HepG2 (cell line): ENCODE data around the gene LLGL2. TPM values are rescaled to one million over a fixed set of nuclear protein-coding genes. Genes with fewer than 3 reads are reported as not detected.
A peak's percentile ranks its signal among the peaks of the same experiment; 100 is the strongest.

Experiments used
- ATAC-seq: fragments of 200-7000 bp; cut with Tn5 transposase; 3 replicates; pipeline ENCODE4 v1.9.1; 2020; ENCODE audit warnings: mild to moderate bottlenecking, moderate library complexity
- BruUV-seq: library from RNA; stranded (reverse); fragments of 400-500 nt; replicated peaks from 2 replicates; lab custom pipeline; 2021; lab: Mats Ljungman, UMichigan
- CTCF ChIA-PET: fragments of 300-600 bp; formaldehyde crosslinking; extraction: SDS; loops from one replicate; lab custom pipeline; 2021; ENCODE audit warnings: low total read pairs, inconsistent platforms, low intra/inter-chr PET ratio; lab: Yijun Ruan, JAX
- POLR2A ChIA-PET: fragments of 350-600 bp; sonication (Branson Sonifier 250); formaldehyde crosslinking; loops from one replicate; lab custom pipeline; 2020; ENCODE audit warnings: antibody characterized with exemption, inconsistent platforms; lab: Yijun Ruan, JAX
- DNase-seq: peaks from one replicate; pipeline ENCODE4 v3.0.0-alpha.2; 2015; ENCODE audit warnings: low spot score
- FAIRE-seq: peaks from 3 replicates; lab custom pipeline; 2011; peaks lifted over from hg19 to GRCh38; lab: Jason Lieb, UNC
- H2AFZ ChIP-seq: one replicate; pipeline ENCODE4 v1.6.1; 2011; ENCODE audit warnings: low read length, inconsistent platforms
- H3K27ac ChIP-seq: fragments of 300-600 bp; 3 replicates; pipeline ENCODE4 v1.8.0; 2011; ENCODE audit warnings: mixed run types, mild to moderate bottlenecking, mixed read lengths, low read length, inconsistent platforms; ENCODE audit not compliant: insufficient read depth; ENCODE audit errors: extremely low read length
- H3K27me3 ChIP-seq, 2 experiments: fragments of 200-600 bp in 1 of 2; 2 replicates in 1 of 2; 3 replicates in 1 of 2; pipeline versions ENCODE4 v1.6.0 to v1.8.0; 2011; ENCODE audit warnings: low read length in 2 of 2, mild to moderate bottlenecking in 2 of 2, moderate library complexity in 2 of 2, inconsistent platforms in 1 of 2; ENCODE audit not compliant: insufficient read depth in 2 of 2, control insufficient read depth in 1 of 2
- H3K36me3 ChIP-seq, 2 experiments: fragments of 200-600 bp in 1 of 2; replicated peaks in 1 of 2; 2 replicates in 1 of 2; 3 replicates in 1 of 2; pipeline versions ENCODE4 v1.5.1 to v1.8.0; 2011; ENCODE audit warnings: low read length in 2 of 2, inconsistent platforms in 1 of 2; ENCODE audit not compliant: insufficient read depth in 2 of 2, control insufficient read depth in 1 of 2
- H3K4me1 ChIP-seq: 2 replicates; pipeline ENCODE4 v1.5.1; 2012; ENCODE audit warnings: low read length, inconsistent platforms; ENCODE audit not compliant: insufficient read depth
- H3K4me2 ChIP-seq: 2 replicates; pipeline ENCODE4 v1.6.0; 2011; ENCODE audit warnings: low read depth, low read length, inconsistent platforms
- H3K4me3 ChIP-seq, 3 experiments: fragments of 200-600 bp in 1 of 3; sonication (generic), shearing (Covaris generic) in 1 of 3; replicated peaks in 1 of 3; 2 replicates each; pipeline ENCODE4 v1.5.1; 2011 to 2016; ENCODE audit warnings: low read length in 3 of 3, inconsistent platforms in 2 of 3, low read depth in 2 of 3, mild to moderate bottlenecking in 2 of 3, control low read depth in 1 of 3, mixed read lengths in 1 of 3; ENCODE audit not compliant: insufficient read depth in 1 of 3
- H3K79me2 ChIP-seq: one replicate; pipeline ENCODE4 v1.6.1; 2011; ENCODE audit warnings: low read length, inconsistent platforms; ENCODE audit not compliant: insufficient read depth
- H3K9ac ChIP-seq: 2 replicates; pipeline ENCODE4 v1.6.0; 2011; ENCODE audit warnings: mild to moderate bottlenecking, low read depth, low read length, inconsistent platforms; ENCODE audit not compliant: insufficient read depth
- H3K9me3 ChIP-seq: 2 replicates; pipeline ENCODE4 v1.5.1; 2012; ENCODE audit warnings: mild to moderate bottlenecking, low read length
- H4K20me1 ChIP-seq: 2 replicates; pipeline ENCODE4 v1.6.0; 2011; ENCODE audit warnings: inconsistent platforms, mild to moderate bottlenecking, low read length, moderate library complexity; ENCODE audit not compliant: insufficient read depth
- ATF1 ChIP-seq: IDR thresholded peaks from 2 replicates; pipeline ENCODE4 v1.6.1; 2016; ENCODE audit warnings: mild to moderate bottlenecking, control low read depth
- HNRNPLL ChIP-seq: fragments of 200-400 bp; formaldehyde crosslinking; IDR thresholded peaks from 2 replicates; pipeline ENCODE4 v1.6.1; 2017; ENCODE audit warnings: mild to moderate bottlenecking, low read depth, low read length; ENCODE audit not compliant: poor library complexity, severe bottlenecking
- ZIK1 ChIP-seq: sonication (generic); formaldehyde crosslinking; IDR thresholded peaks from 2 replicates; pipeline ENCODE4 v1.5.0; 2020; ENCODE audit warnings: mild to moderate bottlenecking, low read depth, missing genetic modification reagents, borderline replicate concordance
- ZNF235 ChIP-seq: sonication (generic); formaldehyde crosslinking; IDR thresholded peaks from 2 replicates; pipeline ENCODE4 v1.8.1; 2023; ENCODE audit warnings: mild to moderate bottlenecking, missing genetic modification reagents, borderline replicate concordance
- ZNF720 ChIP-seq: sonication (generic); formaldehyde crosslinking; IDR thresholded peaks from 2 replicates; pipeline ENCODE4 v1.4.0; 2020; ENCODE audit warnings: missing genetic modification reagents
- ZNF891 ChIP-seq: sonication (generic); formaldehyde crosslinking; IDR thresholded peaks from 2 replicates; pipeline ENCODE4 v1.5.0; 2020; ENCODE audit warnings: mild to moderate bottlenecking, missing genetic modification reagents
- ZSCAN31 ChIP-seq: sonication (generic); formaldehyde crosslinking; IDR thresholded peaks from 2 replicates; pipeline ENCODE4 v1.5.0; 2020; ENCODE audit warnings: low read depth, mild to moderate bottlenecking, missing genetic modification reagents
- WGBS: methylation state at CpG from one replicate; pipeline ENCODE4 v1.1.6; 2017; ENCODE audit warnings: low lambda C conversion rate; 5-methylcytosine and 5-hydroxymethylcytosine counted together
- in situ Hi-C: cut with HindIII; loops from 2 replicates; pipeline ENCODE4 v1.10.0; 2017; ENCODE audit warnings: low pct_unique_long_range_greater_than_20kb; ENCODE audit not compliant: extremely low pct_ligation_motif_present
- intact Hi-C: fragments of 100-400 bp; cut with micrococcal nuclease; formaldehyde crosslinking; loops from one replicate; pipeline ENCODE4 v1.10.0; 2022; ENCODE audit not compliant: unreplicated experiment
- polyA plus RNA-seq, 8 experiments: library from polyadenylated mRNA; depleted of rRNA in 3 of 8; stranded (reverse) in 7 of 8; unstranded in 1 of 8; fragments of >200 nt; fragmentation: Illumina TruSeq in 4 of 8; extraction: Trizol in 4 of 8; gene quantifications; 2 replicates each; pipeline versions ENCODE4 v1.2.1 to v1.2.3, GENCODE V29; 2011 to 2016; ENCODE audit warnings: low read depth in 4 of 8, missing spikeins in 1 of 8, mixed read lengths in 1 of 8; ENCODE audit not compliant: insufficient read depth in 1 of 8
- total RNA-seq, 5 experiments: library from RNA; depleted of rRNA; stranded (reverse); fragments of >200 nt; fragmentation: Illumina TruSeq; extraction: Trizol; gene quantifications; 2 replicates each; pipeline ENCODE4 v1.2.3, GENCODE V29; 2016; ENCODE audit warnings: low read depth in 1 of 5

LLGL2 gene
- total and polyA plus RNA-seq, 2 of the 13 experiments (the other 11 are each of a cell fraction or from before 2014, with no cell fraction given), result 83.0 to 86.7 TPM

DNA sequence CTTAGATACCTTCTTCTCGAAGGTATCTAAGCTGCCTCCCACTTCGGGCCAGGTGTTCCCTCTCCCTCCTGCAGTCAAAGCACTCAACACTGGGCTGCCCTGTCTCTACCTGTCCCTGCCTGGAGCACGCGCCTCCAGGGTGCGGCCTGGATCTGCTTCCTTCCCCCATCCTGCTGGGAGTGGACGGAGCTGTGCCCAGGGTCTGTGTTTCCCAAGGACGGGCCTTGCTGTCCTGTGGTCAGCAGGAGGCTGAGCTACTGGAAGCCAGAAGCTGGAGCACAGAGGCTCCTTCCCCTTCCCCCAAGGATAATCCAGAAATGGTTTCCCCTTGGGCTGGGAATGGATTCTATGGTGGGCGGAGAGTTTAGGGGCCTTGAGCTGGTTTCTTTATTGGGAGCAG is 16.7 kb downstream of the LLGL2 start:
- H3K9me3 ChIP-seq, result no peaks in the 10 kb centered on the region
- peaks cover 14% of the 10 kb centered on the region for H3K79me2 ChIP-seq
- intact Hi-C loops, result no loop called here
- H3K4me3 ChIP-seq, result no peak overlapping the region
- FAIRE-seq (no peak), ATAC-seq (no peak), DNase-seq (no peak)
- TF ChIP-seq ZNF720 (CRISPR knock-in tag) (no peak), ZNF891 (peak; percentile 12; the same call in 1 of the 2 replicates), ZIK1 (CRISPR knock-in tag) (no peak), ZNF235 (CRISPR knock-in tag) (no peak)
- WGBS, result 96% methylated on average over 8 of the region's 8 CpGs
- no peak overlapping the region for H3K4me2 ChIP-seq
- peaks cover 58% of the 10 kb centered on the region for H3K4me1 ChIP-seq
- peaks cover 4 to 18% of the 10 kb centered on the region in 2 experiments; a peak in 3 of 5 replicates for H3K36me3 ChIP-seq
- no peak overlapping the region for H3K27ac ChIP-seq
- no peak overlapping the region for H2AFZ ChIP-seq
- H4K20me1 ChIP-seq, result no peaks in the 10 kb centered on the region
- ChIA-PET POLR2A (interaction anchor here (0.7 to 2.7 kb wide), 4 partner anchors 11 to 114 kb away, joined by 3 to 9 read pairs (median 4); partner anchors contain the start of gene TSEN54), CTCF (no interaction called here)
- no peak overlapping the region for H3K9ac ChIP-seq
- BruUV-seq, result no TSS peak
- in situ Hi-C loops, result no loop called here
- no peaks in the 10 kb centered on the region for H3K27me3 ChIP-seq

DNA sequence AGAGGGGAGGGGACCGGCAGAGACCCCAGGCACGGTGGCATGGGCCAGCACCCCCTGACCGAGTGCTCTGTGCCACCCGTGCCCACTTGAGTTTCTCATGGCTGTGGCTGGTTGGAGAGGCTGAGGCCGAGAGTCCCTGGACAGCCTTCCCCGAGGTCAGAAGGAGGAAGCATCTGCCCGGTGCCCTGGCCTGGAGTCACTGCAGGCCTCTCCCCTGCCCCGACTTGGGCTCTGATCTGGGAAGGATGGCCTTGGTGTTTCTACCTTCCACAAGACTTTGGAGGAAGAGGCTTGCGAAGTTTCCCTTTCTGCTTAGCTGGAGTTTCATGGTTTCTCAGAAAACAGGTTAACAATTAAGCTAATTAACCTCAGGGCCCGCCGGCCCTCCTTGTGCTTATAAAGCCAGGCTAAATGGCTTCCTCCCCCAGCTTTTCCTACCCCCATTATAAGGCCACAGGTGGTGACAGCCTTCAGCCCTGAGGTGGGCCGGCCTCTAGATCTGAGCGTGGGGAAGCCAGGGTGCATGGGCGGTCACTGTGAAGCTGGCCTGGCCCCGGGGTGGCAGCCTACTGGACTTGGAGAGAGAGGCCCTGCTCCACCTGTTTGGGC is 17.3 kb downstream of the LLGL2 start:
- intact Hi-C loops (no loop called here), in situ Hi-C loops (no loop called here)
- Histone ChIP-seq H3K9me3 (no peaks in the 10 kb centered on the region), H2AFZ (no peak overlapping the region), H3K4me2 (no peak overlapping the region), H3K27me3 (no peaks in the 10 kb centered on the region), H3K4me3 (no peak overlapping the region), H3K4me1 (peaks cover 52% of the 10 kb centered on the region), H4K20me1 (no peaks in the 10 kb centered on the region), H3K9ac (no peak overlapping the region), H3K27ac (no peak overlapping the region), H3K36me3 (peaks cover 4 to 18% of the 10 kb centered on the region in 2 experiments; a peak in 3 of 5 replicates), H3K79me2 (peaks cover 14% of the 10 kb centered on the region)
- no peak for ATAC-seq
- WGBS, result 92% methylated on average over 15 of the region's 15 CpGs
- no peak for DNase-seq
- ChIA-PET CTCF (no interaction called here), POLR2A (interaction anchor here (1.5 to 2.7 kb wide), 3 partner anchors 10 to 27 kb away, joined by 3 to 9 read pairs (median 7); partner anchors contain the start of genes LLGL2 and TSEN54)
- BruUV-seq, result no TSS peak
- FAIRE-seq, result no peak
- TF ChIP-seq ATF1 (CRISPR knock-in tag) (no peak), ZSCAN31 (no peak), HNRNPLL (peak; percentile 3)
